A673 (cell line): Measurements from ENCODE around the gene FHL1. TPM values are rescaled to one million over a fixed set of nuclear protein-coding genes. Genes with fewer than 3 reads are reported as not detected.

Experiments used
- BruUV-seq: library from RNA; stranded (reverse); fragments of 400-500 nt; replicated peaks from 2 replicates; lab custom pipeline; 2021; lab: Mats Ljungman, UMichigan
- CTCF ChIA-PET: fragments of 300-600 bp; sonication (Branson Sonifier 250); formaldehyde crosslinking; loops from one replicate; lab custom pipeline; 2022; ENCODE audit warnings: antibody characterized with exemption; lab: Charles Lee
- POLR2A ChIA-PET: fragments of 300-600 bp; sonication (Branson Sonifier 250); formaldehyde crosslinking; loops from one replicate; lab custom pipeline; 2022; ENCODE audit warnings: antibody characterized with exemption; ENCODE audit not compliant: low non-redundant PET; lab: Charles Lee
- DNase-seq: peaks from one replicate; pipeline ENCODE4 v3.0.0-alpha.2; 2015; ENCODE audit warnings: low spot score
- H3K27ac ChIP-seq: fragments of 200-600 bp; sonication (generic); 2 replicates; pipeline ENCODE4 v1.5.1; 2016; ENCODE audit warnings: mixed run types, low read depth, mild to moderate bottlenecking, mixed read lengths, antibody characterized with exemption, low read length; ENCODE audit not compliant: poor library complexity, severe bottlenecking
- H3K27me3 ChIP-seq: fragments of 200-600 bp; sonication (generic); replicated peaks from 2 replicates; pipeline ENCODE4 v1.6.1; 2017; ENCODE audit warnings: mixed run types, low read depth, mild to moderate bottlenecking, mixed read lengths, antibody characterized with exemption, low read length; ENCODE audit not compliant: insufficient read depth, poor library complexity
- H3K36me3 ChIP-seq: fragments of 200-600 bp; sonication (generic); 2 replicates; pipeline ENCODE4 v1.6.1; 2016; ENCODE audit warnings: mixed run types, mild to moderate bottlenecking, mixed read lengths, antibody characterized with exemption, low read length; ENCODE audit not compliant: insufficient read depth, poor library complexity, severe bottlenecking
- H3K4me1 ChIP-seq: fragments of 200-600 bp; sonication (generic); 2 replicates; pipeline ENCODE4 v1.6.1; 2017; ENCODE audit warnings: mixed run types, mild to moderate bottlenecking, mixed read lengths, antibody characterized with exemption, low read length; ENCODE audit not compliant: insufficient read depth, poor library complexity, severe bottlenecking
- H3K4me3 ChIP-seq: fragments of 200-600 bp; sonication (generic); 2 replicates; pipeline ENCODE4 v1.5.1; 2016; ENCODE audit warnings: low read depth, mixed run types, mild to moderate bottlenecking, mixed read lengths, low read length; ENCODE audit not compliant: poor library complexity, severe bottlenecking
- H3K9me3 ChIP-seq: fragments of 200-600 bp; sonication (generic); 2 replicates; pipeline ENCODE4 v1.6.1; 2016; ENCODE audit warnings: mixed run types, low read depth, mild to moderate bottlenecking, mixed read lengths, antibody characterized with exemption, low read length; ENCODE audit not compliant: poor library complexity, severe bottlenecking
- EZH2 ChIP-seq: fragments of 200-600 bp; sonication (generic); IDR thresholded peaks from 2 replicates; pipeline ENCODE4 v1.6.1; 2017; ENCODE audit warnings: borderline replicate concordance, low read depth, mild to moderate bottlenecking, mixed read lengths, antibody characterized with exemption, low read length; ENCODE audit not compliant: poor library complexity, severe bottlenecking
- intact Hi-C: fragments of 100-400 bp; cut with micrococcal nuclease; formaldehyde crosslinking; loops from one replicate; pipeline ENCODE4 v1.10.0; 2022; ENCODE audit not compliant: unreplicated experiment
- total RNA-seq: library from RNA; stranded (reverse); gene quantifications from 2 replicates; pipeline ENCODE4 v1.2.3, GENCODE V29; 2021
- TF ChIP-seq, protein P1 (sequence below): fragments of 300-800, 200-600 bp; sonication (generic); conservative IDR thresholded peaks from 2 replicates; pipeline ENCODE4 v1.5.1; 2017; ENCODE audit warnings: low read depth, mild to moderate bottlenecking, antibody characterized with exemption, low read length, moderate library complexity, mixed read lengths

Gene FHL1
- total RNA-seq, 1 experiment from 2014 or later, result 14.9 TPM

DNA sequence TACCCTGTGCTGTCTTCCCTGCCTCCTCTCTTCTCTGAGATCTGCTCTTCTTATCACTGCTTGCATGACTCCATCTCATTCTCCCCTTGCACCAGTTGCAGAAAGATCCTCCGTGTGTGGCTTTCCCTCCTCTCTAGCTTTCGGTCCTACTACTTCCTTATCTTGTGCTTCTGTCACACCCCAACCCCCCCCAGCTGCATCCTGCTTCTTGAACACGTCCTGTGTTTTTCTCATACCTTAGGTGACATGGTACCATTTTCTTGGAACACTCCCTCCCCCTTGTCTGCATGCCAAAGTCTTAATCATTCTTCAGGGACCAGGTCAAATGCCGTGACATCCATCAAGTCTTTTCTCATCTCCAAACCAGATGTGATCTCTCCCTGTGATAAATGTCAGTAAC lies 46.4 kb downstream of the FHL1 start:
- Histone ChIP-seq H3K36me3 (no peaks in the 10 kb centered on the region), H3K27ac (no peak overlapping the region), H3K4me3 (no peak overlapping the region), H3K27me3 (peaks cover 3% of the 10 kb centered on the region), H3K9me3 (no peaks in the 10 kb centered on the region), H3K4me1 (no peaks in the 10 kb centered on the region)
- no peak for TF ChIP-seq EZH2
- TF ChIP-seq, protein P1, sequence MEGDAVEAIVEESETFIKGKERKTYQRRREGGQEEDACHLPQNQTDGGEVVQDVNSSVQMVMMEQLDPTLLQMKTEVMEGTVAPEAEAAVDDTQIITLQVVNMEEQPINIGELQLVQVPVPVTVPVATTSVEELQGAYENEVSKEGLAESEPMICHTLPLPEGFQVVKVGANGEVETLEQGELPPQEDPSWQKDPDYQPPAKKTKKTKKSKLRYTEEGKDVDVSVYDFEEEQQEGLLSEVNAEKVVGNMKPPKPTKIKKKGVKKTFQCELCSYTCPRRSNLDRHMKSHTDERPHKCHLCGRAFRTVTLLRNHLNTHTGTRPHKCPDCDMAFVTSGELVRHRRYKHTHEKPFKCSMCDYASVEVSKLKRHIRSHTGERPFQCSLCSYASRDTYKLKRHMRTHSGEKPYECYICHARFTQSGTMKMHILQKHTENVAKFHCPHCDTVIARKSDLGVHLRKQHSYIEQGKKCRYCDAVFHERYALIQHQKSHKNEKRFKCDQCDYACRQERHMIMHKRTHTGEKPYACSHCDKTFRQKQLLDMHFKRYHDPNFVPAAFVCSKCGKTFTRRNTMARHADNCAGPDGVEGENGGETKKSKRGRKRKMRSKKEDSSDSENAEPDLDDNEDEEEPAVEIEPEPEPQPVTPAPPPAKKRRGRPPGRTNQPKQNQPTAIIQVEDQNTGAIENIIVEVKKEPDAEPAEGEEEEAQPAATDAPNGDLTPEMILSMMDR, result no peak
- CTCF ChIA-PET, result no interaction called here
- BruUV-seq, result no TSS peak
- POLR2A ChIA-PET, result no interaction called here
- intact Hi-C loops, result no loop called here
- no peak for DNase-seq

DNA sequence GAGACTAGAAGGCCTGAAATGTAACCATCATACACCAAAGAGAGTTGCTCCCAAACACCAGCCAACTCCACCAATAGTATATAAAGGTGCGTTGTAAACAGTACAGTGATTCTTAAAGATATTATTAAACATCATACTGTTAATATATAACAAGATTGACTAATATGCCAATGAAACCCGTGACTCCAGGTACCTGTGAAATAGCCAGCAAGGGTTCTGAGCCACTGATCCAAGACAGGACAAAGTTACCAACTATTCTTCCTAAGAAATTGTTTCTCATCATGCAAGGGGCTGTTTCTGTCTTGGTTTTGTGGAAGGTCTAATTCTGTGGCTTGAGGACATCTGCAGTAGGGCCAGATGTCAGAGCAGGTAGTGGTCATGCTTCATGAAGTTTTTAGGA lies 47.2 kb downstream of the FHL1 start:
- no peak for DNase-seq
- no peak overlapping the region for H3K4me3 ChIP-seq
- TF ChIP-seq EZH2, result no peak
- TF ChIP-seq, protein P1, result no peak
- intact Hi-C loops, result no loop called here
- peaks cover 5% of the 10 kb centered on the region for H3K27me3 ChIP-seq
- CTCF ChIA-PET, result no interaction called here
- no peaks in the 10 kb centered on the region for H3K4me1 ChIP-seq
- POLR2A ChIA-PET, result no interaction called here
- no peak overlapping the region for H3K27ac ChIP-seq
- no peaks in the 10 kb centered on the region for H3K36me3 ChIP-seq
- no peaks in the 10 kb centered on the region for H3K9me3 ChIP-seq
- no TSS peak for BruUV-seq

- POLR2A ChIA-PET, result no interaction called here
- Histone ChIP-seq H3K9me3 (no peaks in the 10 kb centered on the region), H3K27ac (no peak overlapping the region), H3K27me3 (peaks cover 9% of the 10 kb centered on the region), H3K36me3 (no peaks in the 10 kb centered on the region), H3K4me3 (no peak overlapping the region), H3K4me1 (no peaks in the 10 kb centered on the region)
- no peak for TF ChIP-seq EZH2
- TF ChIP-seq, protein P1, result no peak
- intact Hi-C loops, result no loop called here
- CTCF ChIA-PET, result no interaction called here
- BruUV-seq, result no TSS peak
- no peak for DNase-seq
Measured at GRCh38 chrX:136195247-136195646, 47.9 kb downstream of the FHL1 start.
